Limb (tissue), 2 donors: Measurements from ENCODE around the gene UBE2QL1.

Experiments used
- DNase-seq, 2 donors: peaks; one replicate each; pipeline ENCODE4 v3.0.0-alpha.2; 2016; ENCODE audit errors: extremely low spot score in 2 of 2

UBE2QL1 gene

DNA sequence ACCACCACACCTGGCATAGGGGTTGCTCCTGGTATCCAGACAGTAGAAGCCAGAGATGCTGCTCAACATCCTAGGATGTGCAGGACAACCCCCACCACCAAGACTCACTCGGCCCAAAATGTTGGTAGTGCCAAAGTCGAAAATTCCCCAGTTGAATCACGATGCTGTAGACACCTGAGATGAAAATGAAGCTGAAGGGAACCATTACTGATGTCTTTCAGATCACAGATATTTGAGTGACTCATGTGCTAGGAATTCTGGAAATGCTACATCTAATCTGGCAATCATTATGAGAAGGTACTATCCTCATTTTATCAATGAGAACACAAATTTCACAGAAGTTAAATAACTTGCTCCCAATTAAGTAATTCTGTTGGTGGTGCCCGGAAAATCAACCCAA is 21.0 kb upstream of the UBE2QL1 start:
- no peak for DNase-seq

DNA sequence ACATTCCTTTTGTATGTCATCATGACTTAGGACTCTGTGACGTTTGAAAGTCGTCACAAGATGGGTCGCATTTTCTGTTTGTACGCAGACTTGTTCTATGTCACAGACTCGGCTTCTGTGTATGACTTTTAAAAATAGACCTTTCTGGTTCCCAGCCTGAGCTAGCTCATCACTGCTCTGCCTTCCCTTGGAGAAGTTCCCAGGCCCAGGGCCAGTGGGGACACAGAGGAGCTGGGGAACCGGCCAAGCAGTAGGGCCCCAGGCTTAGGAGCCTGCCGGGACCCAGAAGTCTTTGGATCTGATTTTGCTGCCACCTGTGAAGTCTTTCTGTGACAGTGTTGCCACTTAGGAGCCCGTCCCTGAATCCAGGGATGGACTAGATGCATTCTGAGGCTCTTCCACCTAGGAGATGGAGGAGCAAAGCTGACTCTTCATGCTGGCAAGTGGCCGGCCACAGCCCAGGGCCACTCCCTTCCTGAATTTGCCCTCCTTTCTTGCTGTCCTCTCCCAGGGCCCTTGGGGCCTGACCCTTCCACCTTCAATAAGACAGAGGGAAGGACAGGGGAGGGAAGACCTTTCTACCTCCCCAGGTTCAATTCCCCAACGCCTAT is 18.1 kb upstream of the UBE2QL1 start:
- no peak for DNase-seq

DNA sequence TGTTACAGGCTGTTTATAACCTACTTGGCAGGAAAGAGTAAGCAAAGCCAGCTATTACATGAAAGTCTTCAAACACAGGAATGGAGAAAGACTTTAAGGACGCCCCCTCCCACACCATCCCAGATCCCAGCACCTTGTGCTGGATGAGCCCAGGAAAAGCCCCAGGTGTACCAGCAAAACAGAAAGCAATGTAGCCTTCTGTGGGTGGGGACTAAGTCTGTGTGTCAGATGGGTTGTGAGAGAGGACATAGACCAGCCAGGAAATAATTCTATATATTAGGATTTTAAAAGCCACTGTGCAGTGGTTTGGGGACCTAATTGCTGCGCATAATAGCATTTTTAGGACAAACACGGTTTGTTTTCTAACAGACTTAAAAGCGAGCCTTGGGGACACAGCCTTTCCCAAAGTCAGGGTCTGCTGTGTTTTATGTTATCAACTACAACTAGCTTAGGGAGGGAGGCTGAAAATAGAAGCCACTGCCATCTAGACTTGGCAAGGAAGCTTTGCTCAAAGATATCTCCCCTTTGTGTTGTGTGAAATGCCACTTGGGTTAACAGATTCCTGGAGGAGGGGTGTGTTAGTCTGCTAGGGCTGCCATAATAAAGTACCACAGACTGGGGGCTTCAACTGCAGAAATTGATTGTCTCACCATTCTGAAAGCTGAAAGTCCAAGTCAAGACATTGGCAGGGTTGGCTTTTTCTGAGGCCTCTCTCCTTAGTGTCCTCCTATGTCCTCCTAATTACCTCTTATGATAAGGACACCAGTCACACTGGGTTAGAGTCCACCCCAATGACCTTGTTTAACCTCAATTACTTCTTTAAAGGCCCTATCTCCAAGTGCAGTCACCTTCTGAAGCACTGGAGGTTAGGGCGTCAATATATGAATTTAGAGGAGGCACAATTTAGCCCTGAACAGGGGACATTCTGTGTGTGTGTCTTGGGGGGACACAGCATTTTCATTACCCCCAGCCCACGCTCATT is 17.2 kb upstream of the UBE2QL1 start:
- DNase-seq: no peak

DNA sequence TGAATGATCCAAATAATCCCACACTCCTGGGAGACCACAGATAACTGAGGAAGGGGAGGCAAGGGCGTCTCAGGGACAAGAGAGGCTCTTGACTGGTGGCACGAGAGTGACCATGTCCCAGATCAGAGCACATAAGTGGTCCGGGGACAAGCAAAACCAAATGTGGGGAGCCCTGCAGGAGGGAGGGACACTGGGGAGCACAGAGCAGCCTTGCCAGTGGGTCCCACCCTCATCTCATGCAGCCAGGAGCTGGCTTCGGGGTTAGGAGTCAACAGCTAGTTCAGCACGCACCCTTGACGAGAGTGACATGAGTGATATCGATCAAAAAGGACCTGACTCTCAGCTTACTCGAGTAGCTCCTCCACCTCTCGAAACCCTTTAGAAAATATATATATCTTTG is 16.5 kb upstream of the UBE2QL1 start:
- no peak for DNase-seq

DNA sequence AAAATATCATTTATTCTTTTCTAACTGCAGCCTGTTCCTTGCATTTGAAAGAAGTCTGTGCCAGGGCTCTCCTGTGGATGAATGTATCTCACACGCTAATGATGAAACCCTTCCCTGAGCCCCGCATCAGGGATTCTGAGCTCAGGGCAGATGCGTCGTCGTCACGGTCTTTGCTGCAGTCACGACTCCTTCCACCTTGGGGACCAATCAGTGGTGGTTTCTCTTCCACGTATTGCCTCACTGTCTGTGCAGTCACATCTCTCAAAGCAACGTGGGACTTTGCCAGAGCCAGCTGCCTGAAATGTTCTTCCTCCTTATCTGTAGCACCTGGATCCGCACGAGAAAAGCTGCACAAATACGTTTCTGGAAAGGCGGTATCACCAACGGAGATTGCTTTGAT is 13.9 kb upstream of the UBE2QL1 start:
- no peak for DNase-seq

DNA sequence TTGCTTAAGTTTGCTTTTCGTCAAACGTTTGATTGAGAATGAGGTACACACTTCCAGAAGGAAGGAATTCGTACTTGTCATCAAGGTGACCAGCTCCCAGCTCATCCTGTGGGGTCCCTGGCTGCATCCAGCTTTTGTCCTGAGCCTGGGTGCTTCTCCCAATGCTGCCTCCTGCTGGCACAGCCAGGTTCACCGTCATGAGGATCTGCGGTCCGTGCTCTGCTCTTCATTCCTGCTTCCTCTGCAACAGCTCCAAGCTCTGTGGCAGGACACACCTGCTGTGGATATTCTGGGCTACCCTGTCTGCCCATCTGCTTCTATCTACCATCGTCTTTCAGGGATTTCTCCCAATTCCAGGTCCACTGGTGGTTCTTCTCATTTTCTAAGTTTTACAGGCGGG is 13.3 kb upstream of the UBE2QL1 start:
- no peak for DNase-seq

DNA sequence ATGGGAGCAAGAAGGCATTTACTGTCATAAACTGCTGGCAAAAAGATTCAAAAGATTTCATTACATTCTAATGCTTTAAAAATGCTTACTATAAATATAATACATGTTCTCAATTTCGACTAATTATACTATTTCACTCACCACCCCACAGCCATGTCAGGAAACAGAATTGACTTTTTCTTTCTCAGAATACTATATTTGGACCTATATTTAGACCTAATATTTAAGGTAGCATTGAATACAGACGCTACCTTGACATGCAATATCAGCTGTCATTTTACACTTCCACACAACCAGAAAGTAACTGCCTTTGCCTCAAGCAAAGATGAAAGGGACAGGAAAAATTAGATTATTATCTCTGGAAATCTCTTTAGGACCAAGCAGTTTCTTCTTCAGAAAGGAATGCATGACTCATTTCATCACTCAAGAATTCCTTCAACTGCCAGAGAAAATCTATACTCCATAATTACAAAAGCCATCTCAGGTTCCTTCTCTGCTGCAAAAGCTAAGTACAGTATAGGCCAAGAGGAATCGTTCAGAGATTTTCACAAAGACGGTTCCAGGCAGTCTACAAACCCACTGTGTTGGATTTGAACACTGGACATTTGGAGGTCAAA is 11.8 kb upstream of the UBE2QL1 start:
- DNase-seq: no peak

DNA sequence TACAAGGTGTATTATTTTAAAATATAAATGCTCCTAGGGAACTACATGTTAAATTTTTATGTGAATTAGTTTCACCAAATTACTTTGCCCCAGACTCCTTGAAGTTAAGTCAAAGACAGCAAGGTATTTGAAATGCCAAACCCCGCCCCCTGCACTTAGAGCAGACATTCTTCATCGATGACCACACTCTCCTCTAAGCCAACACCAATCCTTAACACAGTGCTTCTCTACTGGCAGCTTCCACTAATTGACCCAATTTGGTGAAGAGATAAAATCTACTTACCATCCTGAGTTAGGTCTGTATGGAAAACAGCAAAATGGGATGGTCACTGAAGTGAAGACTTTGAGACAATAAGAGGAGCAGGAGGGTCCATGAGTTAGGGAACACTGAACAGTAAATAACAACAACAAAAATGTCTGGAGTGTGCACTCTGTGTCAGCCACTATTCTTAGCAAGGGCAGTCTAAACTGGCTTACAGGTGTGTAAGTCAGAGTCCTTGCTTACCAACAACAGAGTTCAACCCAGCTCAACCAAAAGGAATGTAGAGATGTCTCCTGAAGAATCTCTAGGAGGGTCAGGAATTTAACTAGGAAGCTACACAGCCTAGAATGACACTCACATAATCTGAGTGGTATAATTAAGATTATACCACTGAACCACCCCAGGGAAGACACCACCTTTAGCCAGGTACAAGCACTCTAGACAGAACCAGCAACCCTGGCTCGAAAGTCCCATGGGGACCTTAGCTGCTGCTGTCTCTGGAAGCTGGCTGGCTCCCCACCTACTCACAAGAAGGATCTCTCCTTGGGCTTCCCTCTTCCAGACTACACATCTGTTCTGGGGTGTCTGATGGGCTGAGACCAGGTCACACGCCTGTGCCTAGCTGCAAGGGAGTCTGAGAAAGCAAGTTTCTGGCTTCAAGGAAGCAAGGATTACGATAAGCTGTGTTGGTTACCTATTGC is 8.8 kb upstream of the UBE2QL1 start:
- no peak for DNase-seq

DNA sequence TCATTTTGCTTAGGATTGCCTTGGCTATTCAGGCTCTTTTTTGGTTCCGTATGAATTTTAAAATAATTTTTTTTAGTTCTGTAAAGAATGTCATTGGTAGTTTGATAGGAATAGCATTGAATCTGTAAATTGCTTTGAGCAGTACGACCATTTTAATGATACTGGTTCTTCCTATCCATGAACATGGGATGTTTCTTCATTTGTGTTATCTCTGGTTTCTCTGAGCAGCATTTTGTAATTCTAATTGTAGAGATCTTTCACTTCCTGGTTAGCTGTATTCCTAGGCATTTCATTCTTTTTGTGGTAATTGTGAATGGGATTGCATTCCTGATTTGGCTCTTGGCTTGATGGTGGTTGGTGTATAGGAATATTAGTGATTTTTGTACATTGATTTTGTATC is 6.3 kb upstream of the UBE2QL1 start:
- no peak for DNase-seq

DNA sequence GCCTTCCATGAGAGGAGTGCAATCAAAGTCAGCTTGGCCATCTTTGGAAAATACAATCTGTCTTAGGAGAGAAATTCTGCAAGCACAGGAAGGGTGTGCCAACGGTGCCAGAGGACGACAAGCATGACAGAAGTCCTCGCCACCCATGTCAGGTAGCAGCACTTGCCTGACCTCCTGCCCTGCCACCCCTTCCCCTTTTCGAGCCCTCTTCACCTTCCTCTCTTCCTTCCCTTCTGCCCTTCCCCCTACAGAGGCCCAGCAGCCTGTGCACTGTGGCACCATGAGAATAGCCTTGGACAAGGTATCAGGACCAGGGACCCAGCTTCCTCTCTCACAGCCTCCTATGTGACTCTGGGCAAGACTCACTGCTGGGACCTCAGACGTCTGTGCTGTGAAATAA is 5.3 kb upstream of the UBE2QL1 start:
- DNase-seq: no peak

DNA sequence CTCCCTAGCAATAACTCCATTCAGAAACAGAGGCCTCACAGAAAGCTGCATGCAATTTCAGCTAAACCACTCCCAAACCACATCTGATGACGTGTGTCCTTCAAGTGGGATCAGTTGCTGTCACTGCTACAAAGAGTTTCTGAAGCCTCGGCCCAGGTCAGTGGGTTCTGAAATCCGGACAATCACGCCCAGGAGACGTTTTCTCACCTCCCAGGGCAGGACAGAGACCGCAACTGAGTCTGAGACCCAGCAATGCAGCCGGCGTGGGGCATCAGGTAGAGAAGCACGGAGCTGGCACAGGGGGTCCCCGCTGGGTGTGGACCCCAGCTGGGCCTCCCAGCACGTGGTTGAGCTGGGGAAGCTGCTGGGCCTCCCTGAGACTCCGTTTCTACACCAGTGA is 2.6 kb upstream of the UBE2QL1 start:
- no peak for DNase-seq

DNA sequence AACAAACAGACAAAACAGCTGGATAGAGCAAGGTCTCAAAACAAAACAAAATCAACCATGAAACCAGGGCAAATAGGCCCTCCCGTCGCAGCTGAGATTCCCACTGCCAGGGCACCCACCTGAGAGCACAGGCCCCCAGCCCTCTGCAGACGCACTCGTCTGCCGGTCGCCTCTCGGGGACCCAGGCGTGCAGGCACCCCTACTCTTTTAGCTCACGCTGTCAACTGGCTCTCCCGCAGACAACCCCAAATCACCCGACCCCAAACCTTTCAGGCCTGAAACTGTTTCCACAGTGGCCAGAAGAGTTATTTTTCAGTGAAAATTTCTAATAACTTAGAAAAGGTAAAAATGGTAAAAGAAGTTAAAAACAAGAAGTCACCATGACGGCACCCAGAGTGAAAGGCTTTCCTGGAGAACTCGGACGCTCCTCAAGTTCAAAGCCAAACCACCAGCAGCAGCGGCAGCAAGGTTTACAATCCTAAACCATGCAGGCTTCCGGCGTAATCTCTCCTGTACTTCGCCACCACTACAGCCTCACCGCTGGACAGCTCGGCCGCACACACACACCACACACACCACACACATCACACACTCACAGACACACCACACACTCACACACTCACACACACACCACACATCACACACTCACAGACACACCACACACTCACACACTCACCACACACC is 1.9 kb upstream of the UBE2QL1 start:
- no peak for DNase-seq

DNA sequence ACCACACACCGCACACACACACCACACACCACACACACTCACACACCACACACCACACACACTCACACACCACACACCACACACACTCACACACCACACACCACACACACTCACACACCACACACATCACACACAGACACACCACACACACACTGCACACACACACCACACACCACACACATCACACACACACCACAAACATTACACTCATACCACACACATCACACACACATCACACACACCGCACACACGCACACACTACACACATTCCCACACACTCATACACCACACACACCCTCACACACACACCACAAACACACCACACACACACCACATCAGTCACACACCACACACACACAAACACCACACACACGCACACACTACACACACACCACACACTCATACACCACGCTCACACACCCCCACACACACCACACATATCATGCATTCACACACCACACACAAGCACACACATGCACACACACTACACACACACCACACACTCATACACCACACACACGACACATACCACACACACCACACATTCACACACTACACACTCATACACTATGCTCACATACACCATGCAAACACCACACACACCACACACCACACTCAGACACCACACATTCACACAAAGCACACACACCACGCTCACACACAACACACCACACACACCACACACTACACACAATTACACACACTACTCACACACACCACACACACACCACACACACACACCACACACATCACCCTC is 1.1 kb upstream of the UBE2QL1 start:
- DNase-seq: no peak

DNA sequence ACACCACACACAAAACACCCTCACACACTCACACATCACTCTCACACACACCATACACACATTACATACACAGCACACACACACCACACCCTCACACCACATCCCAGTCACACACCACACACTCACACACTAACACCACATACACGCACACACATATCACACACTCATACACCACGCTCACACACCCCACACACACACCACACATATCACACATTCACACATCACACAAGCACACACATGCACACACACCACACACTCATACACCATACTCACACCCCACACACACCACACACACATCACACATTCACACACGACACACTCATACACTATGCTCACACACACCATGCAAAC is 543 bp upstream of the UBE2QL1 start:
- no peak for DNase-seq

DNA sequence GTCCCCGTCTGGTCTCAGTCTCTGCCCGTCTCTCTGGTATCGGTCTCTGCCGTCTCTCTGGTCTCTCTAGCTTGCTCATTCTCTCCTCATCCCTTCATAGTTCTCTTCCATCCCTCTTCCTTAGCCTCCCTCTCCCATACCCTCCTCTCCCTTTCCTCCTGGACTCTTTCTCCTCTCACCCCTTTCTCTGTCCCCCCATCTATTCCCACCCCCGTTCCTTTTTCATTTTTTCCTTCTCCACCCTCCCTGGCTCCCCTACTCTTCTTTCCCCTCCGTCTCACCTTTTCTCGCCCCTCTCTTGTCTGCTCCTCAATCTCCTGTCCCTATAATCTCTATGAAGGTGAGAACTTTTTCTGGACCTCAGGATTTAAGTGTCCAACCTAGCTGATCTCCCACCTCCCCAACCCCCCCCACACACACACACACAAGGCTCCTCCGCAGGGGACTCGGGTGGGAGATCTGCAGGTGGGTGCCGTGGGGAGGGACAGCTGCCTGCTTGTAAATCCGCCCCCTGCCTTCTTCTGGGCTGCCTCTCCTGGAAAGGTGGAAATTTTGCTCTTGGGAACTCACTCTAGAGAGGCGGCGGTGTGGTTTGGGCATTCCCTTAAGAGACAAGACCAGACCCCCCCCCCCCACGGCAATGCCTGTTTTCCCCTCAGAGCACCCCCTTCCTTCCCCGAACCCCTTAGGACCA is 953 bp downstream of the UBE2QL1 start:
- no peak for DNase-seq

DNA sequence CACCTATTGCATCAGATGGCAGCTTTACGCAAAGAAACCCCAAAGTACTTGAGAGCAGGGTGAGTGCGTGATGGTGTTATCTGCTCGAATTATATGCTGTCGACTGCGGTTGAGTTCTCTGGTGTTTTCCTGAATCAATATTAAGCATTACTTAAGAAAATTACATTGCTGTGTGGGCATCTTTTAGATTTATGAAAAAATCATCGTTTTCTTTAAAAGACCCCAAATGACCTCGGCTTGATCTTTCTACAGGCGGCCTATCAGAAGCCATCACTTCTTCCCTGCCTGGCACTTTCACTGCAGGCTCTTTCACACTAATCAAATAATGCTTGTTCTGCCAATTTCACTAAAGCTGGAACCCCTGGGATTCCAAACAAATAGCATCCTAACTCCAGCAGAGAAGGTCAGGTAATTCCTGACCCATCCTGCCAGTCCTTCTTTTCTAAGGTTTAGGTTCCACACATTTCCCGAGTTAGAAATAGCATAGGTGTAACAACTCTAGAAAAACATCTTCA is 1.7 kb downstream of the UBE2QL1 start:
- no peak for DNase-seq

DNA sequence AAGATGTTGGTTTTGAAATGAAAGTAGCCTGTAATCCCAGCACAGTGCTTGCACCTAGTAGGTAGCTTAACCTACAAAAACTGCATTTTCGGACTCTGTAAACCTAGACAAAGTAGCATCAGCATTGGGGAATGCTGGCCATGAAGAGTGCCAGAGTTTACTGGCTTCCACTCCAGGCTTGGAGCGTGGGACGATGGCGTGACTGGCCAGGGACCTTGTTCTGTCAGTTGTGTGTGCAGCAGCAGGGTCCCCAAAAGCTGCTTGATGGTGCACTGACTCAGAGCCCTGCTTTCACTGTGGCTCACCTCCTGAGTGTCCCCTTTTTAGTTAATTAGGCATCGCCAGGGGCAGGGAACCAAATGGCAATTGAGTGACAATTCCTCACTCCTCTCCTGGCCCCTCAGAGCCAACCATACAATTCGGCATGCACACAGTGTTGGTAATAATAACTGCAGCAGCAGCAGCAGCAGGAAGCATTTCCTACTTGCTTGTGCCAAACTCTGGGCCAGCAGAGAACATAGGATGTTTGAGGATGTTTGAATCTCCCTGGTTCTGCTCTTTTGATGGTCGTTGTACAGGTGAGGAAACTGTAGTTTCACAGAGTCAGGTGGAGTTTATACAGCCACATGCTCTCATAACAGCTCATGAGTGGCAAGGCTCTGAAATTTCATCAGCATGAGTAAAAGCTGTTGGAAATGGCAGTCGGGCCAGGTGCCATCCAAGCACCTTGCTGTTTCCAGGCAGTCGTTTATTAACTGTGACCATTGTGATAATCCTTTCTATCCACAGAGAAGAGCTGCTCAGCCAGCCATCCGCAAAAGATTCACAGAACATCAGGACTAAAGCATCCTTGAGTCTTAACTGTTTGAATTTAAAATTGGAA is 4.2 kb downstream of the UBE2QL1 start:
- DNase-seq: no peak

DNA sequence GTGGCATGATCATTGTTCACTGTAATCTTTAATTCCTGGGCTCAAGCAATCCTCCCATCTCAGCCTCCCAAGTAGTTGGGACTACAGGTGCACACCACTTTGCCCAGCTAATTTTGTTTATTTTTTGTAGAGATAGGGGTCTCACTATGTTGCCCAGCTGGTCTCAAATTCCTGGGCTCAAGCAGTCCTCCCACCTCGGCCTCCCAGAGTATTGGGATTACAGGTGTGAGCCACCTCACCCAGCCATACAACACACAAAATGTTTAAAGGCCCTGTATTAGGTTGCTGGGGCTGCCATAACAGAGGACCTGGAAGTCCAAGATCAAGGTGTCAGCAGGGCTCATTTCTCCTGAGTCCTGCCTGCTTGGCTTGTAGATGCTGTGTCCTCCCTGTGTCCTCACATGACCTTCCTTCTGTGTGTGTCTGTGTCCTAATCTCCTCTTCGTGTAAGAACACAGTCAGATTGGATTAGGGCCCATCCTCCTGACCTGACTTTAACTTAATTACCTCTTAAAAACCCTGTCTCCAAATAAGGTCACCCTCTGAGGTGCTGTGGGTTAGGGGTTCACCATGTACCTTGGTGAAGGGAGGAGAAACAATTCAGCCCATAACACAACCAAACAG is 5.4 kb downstream of the UBE2QL1 start:
- DNase-seq: no peak
